ENCODE data around the gene GSC2.

Gene GSC2

DNA sequence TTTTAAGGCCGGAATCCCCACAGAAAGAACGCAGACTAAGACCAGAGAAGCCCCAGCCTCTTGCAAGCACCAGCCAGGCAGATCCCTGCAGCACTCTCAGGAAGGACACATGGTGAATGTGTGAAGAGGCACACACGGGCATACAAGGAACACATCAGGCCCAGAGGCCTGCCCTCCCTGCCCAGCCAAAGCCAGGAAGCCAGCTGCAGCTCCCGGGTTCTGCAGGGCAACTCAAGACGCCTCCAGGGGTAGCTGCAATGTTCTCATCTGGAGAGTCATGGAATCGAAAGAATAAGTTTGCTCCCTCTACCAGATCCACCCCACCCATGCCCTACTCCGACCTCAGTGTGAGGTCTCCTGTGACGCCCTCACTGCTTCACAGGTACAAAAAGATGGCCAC is 30.1 kb downstream of the GSC2 start:
- H3K4me3 ChIP-seq (ENCODE audit: low read depth, low read length): no peak overlapping the region
- TF ChIP-seq, protein P1, sequence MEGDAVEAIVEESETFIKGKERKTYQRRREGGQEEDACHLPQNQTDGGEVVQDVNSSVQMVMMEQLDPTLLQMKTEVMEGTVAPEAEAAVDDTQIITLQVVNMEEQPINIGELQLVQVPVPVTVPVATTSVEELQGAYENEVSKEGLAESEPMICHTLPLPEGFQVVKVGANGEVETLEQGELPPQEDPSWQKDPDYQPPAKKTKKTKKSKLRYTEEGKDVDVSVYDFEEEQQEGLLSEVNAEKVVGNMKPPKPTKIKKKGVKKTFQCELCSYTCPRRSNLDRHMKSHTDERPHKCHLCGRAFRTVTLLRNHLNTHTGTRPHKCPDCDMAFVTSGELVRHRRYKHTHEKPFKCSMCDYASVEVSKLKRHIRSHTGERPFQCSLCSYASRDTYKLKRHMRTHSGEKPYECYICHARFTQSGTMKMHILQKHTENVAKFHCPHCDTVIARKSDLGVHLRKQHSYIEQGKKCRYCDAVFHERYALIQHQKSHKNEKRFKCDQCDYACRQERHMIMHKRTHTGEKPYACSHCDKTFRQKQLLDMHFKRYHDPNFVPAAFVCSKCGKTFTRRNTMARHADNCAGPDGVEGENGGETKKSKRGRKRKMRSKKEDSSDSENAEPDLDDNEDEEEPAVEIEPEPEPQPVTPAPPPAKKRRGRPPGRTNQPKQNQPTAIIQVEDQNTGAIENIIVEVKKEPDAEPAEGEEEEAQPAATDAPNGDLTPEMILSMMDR (IDR thresholded peaks at IDR 0.05; ENCODE audit: insufficient read depth, low read length, missing control alignments): no peak
- no peak for DNase-seq (ENCODE audit: low read depth, low spot score)
- POLR2A ChIA-PET: no interaction called here
- CTCF ChIA-PET: no interaction called here

DNA sequence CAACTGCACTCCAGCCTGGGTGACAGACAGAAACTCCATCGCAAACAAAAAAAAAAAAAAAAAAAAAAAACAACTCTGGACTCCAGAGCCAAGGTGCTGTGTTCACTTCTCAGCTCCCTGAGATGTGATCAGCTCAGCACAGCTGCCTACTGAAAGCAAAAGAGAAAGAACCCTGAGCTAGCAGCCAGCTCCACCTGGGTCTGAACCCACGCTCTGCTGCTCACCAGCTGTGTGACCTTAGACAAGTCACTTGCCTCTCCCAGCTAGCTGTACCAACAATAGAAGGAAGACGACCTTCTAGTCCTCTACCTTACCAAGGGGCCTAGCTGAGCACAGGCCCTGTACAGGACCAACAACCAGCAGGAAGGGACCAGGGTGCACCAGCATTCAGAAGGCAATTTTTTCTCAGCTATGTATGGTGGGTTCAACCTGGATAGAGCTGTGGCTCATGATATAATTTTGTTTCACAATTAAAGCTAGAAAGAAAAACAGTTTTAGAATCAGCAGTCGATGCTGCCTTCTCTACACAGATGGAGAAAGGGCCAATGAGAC is 31.7 kb downstream of the GSC2 start:
- TF ChIP-seq, protein P1 (IDR thresholded peaks at IDR 0.05; ENCODE audit: insufficient read depth, low read length, missing control alignments): no peak
- POLR2A ChIA-PET: interaction anchor here (0.6 kb wide), 1 partner anchor 28 kb away, joined by 3 read pairs; no protein-coding TSS in a partner anchor

DNA sequence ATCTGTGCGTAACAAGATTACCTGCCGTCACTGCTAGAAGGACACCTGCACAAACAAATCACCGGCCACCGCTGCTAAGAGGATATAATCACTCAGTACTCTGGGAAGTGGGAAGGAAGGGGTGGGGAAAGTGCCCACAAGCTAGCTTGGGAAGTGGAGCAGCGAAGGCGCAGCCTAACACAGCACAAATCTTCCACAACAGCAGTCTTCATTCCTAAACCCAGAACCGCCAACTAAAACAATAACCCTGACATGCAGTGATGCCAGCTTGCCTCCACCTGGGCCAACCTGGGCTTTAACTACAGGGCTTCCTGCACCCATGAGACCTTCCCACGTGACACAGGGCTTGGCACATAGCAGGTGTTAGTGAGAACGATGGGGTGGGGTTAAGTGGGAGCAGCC is 33.0 kb downstream of the GSC2 start:
- POLR2A ChIA-PET: no interaction called here
- no peak overlapping the region for H3K4me3 ChIP-seq (ENCODE audit: low read depth, low read length)
- CTCF ChIA-PET: no interaction called here
- DNase-seq (ENCODE audit: low read depth, low spot score): no peak
- TF ChIP-seq, protein P1 (IDR thresholded peaks at IDR 0.05; ENCODE audit: insufficient read depth, low read length, missing control alignments): no peak

More for the DNA sequence above, 31.7 kb downstream of the GSC2 start:
- CTCF ChIA-PET: interaction anchor here (1.0 to 1.8 kb wide), 3 partner anchors 10 to 37 kb away, joined by 3 to 6 read pairs (median 3); partner anchors contain the start of gene ESS2
- no peak overlapping the region for H3K4me3 ChIP-seq (ENCODE audit: low read depth, low read length)
- DNase-seq (ENCODE audit: low read depth, low spot score): no peak

DNA sequence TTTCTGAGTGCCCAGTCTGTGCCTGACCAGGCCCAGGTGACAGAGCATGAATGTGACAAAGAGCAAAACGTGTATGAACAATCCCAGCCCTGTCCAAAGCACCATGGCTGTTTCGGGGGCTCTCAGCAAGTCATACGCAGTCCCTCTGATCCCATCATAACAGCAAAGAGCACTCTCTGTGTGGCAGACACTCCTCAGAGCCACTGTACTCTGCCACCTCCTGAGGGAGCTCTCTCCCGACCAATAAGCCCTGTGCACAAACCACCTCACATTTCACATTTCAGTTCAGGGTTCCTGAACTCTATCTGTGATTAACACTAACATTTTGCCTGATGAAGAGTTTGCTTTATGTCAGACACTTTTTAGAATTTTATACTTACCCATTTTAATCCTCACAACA is 34.5 kb downstream of the GSC2 start:
- TF ChIP-seq, protein P1 (IDR thresholded peaks at IDR 0.05; ENCODE audit: insufficient read depth, low read length, missing control alignments): peak; percentile 34
- CTCF ChIA-PET: interaction anchor here (1.2 to 2.8 kb wide), 4 partner anchors 9 to 66 kb away, joined by 3 to 12 read pairs (median 6); partner anchors contain the start of gene ESS2
- DNase-seq (ENCODE audit: low read depth, low spot score): no peak
- no peak overlapping the region for H3K4me3 ChIP-seq (ENCODE audit: low read depth, low read length)
- POLR2A ChIA-PET: no interaction called here

DNA sequence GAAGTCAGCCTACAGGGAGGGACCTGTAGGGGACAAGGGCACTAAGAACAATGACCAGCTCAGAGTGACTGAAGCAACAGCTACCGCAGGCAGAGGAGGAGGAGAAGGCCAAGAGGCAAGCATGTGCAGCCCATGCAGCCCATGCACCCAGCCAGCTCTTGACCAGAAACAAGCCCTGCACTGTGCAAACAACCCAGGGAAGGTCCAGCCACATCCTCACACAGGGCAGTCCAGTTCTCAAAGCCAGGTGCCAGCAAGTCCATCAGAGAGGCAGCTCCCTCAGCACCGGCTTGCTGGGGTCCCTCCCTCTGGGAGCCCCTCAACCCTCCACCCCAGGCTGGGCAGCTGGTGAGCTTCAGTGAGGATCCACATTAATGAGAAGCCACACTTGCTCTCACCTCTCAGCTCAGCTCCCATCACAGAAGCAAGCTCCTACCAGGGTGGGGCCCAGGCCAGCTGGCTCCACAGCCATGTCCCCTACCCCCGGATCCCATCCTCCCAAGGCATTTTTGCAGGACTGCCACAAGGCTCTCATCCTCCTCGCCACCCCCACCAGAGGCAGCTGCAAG is 35.0 kb downstream of the GSC2 start:
- ChIA-PET POLR2A (no interaction called here), CTCF (interaction anchor here (0.8 to 2.8 kb wide), 6 partner anchors 9 to 161 kb away, joined by 3 to 12 read pairs (median 4); partner anchors contain the start of gene ESS2)
- TF ChIP-seq, protein P1 (IDR thresholded peaks at IDR 0.05; ENCODE audit: insufficient read depth, low read length, missing control alignments): no peak
- DNase-seq (ENCODE audit: low read depth, low spot score): no peak
- H3K4me3 ChIP-seq (ENCODE audit: low read depth, low read length): no peak overlapping the region

GRCh38 chr22:19113429-19113828 is 36.7 kb downstream of the GSC2 start:
- no peak for DNase-seq (ENCODE audit: low read depth, low spot score)
- POLR2A ChIA-PET: no interaction called here
- CTCF ChIA-PET: no interaction called here
- H3K4me3 ChIP-seq (ENCODE audit: low read depth, low read length): no peak overlapping the region
- TF ChIP-seq, protein P1 (IDR thresholded peaks at IDR 0.05; ENCODE audit: insufficient read depth, low read length, missing control alignments): no peak

All from AG04449 (cell line).